Dermis microvascular lymphatic vessel endothelial cell (primary cell): ENCODE measurements around the gene POLA2. TPM values are rescaled to one million over a fixed set of nuclear protein-coding genes. Genes with fewer than 3 reads are reported as not detected.
A peak's percentile ranks its signal among the peaks of the same experiment; 100 is the strongest.
"Not testable (repeated sequence)": the region's sequence is repeated elsewhere in the genome, so short reads cannot be mapped to it uniquely, and the experiment has no call there.

ENCODE experiments used
- DNase-seq, 2 donors: peaks; one replicate each; pipeline versions ENCODE4 v3.0.0 to v3.0.0-alpha.2; 2010; ENCODE audit warnings: low read depth in 2 of 2
- total RNA-seq: library from RNA; depleted of rRNA; stranded (reverse); fragments of >200 nt; gene quantifications from 2 replicates; pipeline ENCODE4 v1.2.1, GENCODE V29; 2014

The POLA2 gene
- total RNA-seq, 1 donor from 2014 or later = 4.7 TPM

DNA sequence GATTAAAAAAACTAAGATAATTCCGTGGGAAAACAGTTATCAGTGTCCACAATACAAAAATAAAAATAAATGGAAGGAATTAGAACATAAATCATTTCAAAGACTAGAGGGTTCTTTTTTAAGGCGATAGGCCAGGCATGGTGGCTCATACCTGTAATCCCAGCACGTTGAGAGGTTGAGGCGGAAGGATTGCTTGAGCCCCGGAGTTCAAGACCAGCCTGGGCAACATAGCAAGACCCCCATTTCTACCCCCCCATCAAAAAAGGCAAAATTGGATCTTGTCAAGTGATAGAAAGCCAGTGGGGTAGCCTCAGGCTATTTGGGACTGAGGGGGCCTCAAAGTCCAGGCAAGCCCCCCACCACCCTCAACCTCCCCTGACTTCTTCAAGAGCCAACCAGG, 20.6 kb upstream of the POLA2 start:
- DNase-seq = no peak

DNA sequence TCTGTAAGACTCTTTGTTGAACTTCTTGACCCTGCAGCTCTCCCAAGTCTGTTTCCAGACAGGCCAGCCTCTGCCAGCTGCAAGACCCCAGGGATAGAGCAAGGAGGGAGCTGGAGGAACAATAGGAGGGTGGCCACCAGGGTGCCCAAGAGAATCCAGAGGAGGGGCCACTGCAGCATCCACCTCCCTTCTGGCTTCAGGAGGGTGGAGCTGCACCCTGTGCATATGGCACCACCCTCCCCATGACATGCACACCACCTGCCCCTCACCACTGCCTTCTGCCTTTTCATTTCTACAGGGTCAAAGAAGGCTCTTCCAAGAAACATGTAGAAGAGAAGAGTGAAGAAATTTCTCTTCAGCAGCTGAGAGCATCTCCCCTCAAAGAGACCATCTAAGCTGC, 20.1 kb upstream of the POLA2 start:
- no peak for DNase-seq

DNA sequence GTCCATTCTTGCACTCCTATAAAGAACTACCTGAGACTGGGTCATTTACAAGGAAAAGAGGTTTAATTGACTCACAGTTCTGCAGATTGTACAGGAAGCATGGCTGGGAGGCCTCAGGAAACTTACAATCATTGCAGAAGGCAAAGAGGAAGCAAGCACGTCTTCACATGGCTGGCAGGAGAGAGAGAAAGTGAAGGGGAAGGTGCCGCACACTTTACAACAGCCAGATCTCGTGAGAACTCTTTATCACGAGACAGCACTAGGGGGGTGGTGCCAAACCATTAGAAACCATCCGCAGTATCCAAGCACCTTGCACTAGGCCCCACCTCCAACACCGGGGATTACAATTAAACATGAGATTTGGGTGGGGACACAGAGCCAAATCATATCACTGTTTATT, 19.4 kb upstream of the POLA2 start:
- DNase-seq = no peak

DNA sequence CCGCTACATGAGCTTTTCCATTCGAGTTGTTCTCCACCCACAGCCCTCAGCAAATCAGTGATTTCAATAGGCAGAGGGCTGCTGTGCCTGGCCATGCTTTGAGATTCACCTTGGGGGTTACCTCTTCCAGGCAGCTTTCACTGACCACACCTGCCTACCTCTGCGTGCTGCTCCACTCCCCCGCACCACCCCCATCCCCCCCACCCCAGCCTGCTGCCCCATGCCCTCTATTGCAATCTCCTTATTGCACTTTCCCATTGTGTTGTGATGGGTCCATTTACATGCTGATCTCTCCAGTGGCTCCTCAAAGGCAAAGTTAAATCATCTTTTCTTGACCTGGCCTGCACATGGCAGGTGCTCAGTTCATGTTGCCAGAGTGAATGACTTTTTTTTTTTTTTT, 18.0 kb upstream of the POLA2 start:
- DNase-seq = no peak

GRCh38 chr11:65245046-65245445, 16.7 kb upstream of the POLA2 start:
- DNase-seq = not testable (repeated sequence)

- DNase-seq = no peak
These were observed 15.3 kb upstream of the POLA2 start for GRCh38 chr11:65246506-65246905.

GRCh38 chr11:65248184-65248710, 13.5 kb upstream of the POLA2 start:
- DNase-seq = peak in 1 of 2 donors; percentile 61

- no peak for DNase-seq
These were observed 10.3 kb upstream of the POLA2 start for GRCh38 chr11:65251476-65251875.

DNA sequence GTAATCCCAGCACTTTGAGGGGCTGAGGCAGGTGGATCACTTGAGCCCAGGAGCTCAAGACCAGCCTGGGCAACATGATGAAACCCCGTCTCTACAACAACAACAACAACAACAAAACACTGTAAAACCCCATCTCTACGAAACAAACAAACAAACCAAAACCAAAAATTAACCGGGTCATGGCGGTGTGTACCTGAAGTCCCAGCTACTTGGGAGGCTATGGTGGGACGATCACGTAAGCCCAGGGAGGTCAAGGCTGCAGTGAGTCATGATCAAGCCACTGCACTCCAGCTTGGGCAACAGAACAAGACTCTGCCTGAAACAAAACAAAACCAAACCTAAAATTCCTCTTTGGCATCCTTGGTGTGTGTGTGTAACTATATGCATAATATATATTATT, 7.0 kb upstream of the POLA2 start:
- no peak for DNase-seq

- no peak for DNase-seq
These were observed 2.8 kb upstream of the POLA2 start for GRCh38 chr11:65258988-65259387.

DNA sequence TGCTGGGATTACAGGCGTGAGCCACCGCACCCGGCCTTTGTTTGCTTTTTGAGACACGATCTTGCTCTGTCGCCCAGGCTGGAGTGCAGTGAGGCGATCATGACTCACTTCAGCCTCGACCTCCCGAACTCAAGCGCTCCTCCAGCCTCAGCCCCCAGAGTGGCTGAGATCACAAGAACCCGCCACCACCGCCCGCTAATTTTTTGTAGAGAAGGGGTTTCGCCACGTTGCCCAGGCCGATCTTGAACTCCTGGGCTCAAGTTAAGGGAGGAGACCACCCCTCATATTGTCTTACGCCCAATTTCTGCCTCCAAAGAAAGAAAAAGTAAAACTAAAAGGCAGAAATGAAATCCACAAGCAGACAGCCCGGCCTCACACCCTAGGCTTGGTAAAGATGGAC, 1.5 kb upstream of the POLA2 start:
- no peak for DNase-seq

- DNase-seq = no peak
These were observed 789 bp upstream of the POLA2 start for GRCh38 chr11:65260756-65261590.

- no peak for DNase-seq
These were observed 569 bp downstream of the POLA2 start for GRCh38 chr11:65262381-65262680.

DNA sequence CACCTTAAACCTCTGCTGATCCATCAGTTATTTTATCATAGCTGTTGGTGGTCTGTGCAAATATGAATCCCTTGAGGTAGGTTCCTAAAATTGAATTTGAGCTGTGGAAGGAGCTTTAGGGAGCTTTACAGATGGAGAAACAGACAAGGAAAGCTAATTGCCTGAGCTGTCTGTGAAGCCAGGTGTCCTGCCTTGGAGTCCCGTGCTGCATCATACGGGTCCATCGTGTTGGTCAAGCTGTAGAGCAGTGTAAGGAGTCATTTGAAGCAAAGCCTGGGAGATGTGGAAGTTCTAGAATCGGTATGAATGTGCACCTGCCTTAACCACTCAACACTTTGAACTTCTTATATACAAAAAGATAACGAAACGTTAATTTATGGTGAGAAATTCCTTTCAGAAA, 1.0 kb downstream of the POLA2 start:
- DNase-seq = no peak

GRCh38 chr11:65264747-65265146, 3.0 kb downstream of the POLA2 start:
- DNase-seq = not testable (repeated sequence)

DNA sequence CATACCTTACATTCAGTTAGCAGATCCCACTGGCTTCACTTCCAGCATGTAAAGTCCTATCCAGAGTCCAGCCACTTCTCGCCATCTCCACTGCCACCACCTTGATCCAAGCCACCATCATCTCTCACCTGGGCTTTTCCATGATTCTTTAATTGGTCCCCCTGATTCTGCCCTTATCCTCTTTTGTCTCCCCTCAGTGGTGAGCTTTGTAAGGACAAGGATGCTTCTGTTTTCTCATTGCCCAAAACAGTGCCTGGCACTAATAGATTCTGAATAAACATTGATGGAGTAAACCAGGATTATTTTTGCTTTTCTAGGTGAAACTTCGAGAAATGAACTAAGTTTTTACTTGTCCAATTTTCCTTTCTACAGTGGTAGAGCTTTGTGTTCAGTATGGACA, 4.4 kb downstream of the POLA2 start:
- DNase-seq = no peak

DNA sequence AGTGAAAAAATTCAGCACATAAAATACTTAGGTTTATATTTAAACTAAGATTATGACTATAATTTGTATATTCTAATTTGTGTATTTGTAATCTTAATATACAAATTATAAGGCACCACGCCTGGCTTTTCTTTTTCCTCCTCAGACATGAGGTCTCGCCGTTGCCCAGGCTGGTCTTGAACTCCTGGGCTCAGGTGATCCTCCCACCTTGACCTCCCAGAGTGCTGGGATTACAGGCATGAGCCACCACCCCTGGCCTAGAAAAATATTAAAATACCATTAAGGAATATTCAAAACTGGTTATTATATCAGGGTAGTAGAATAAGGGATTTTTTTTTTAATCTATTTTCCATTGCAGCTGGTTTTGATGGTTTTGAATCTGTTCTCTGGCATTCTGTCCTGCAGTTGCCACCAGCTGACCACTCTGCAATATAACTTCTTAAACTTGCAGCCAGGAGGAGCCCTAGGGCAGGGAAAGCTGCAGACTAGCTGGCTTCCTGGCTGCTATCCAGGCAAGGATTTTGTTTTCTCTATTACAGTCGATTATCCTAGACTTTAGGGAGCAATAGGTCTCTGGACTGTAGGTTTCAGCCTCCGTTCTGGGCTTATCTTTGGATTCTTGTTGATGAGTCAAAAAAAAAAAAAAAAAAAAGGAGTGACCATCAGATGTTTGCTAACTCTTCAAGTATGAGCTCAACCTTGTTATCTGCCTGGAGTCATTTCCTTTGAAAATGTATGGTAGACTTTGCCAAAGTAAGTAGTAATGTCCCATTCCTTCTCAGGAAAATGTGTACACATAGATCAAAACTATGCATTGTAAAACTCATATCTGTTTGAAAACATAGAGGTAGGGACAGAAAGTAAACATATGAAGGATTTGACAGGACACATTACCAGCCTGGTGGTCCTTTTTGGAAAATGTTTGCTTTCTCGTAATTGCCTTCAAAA, 13.2 kb downstream of the POLA2 start:
- peak; percentile 66 to 95 for DNase-seq

- DNase-seq = no peak
These were observed 14.1 kb downstream of the POLA2 start for GRCh38 chr11:65275906-65276305.

- DNase-seq = no peak
These were observed 16.0 kb downstream of the POLA2 start for GRCh38 chr11:65277631-65278277.

DNA sequence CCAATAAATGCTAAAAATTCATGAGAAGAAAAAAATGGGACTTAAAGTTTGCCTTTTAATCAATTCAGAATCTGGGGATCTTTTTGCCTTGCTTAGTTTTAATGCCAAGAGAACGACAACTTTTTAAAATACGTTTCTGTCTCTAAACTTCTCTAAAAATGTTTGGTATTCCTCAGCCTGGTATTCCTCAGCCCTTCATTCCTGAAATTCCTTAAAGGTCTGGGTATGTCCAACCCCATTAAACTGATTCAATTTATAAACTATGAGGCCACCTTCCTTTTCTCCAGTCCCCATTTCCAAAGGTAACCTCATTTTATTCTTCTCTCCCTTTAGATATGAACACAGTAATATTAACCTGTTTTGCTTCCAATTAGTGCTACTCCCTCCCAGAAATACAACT, 16.6 kb downstream of the POLA2 start:
- DNase-seq = no peak

DNA sequence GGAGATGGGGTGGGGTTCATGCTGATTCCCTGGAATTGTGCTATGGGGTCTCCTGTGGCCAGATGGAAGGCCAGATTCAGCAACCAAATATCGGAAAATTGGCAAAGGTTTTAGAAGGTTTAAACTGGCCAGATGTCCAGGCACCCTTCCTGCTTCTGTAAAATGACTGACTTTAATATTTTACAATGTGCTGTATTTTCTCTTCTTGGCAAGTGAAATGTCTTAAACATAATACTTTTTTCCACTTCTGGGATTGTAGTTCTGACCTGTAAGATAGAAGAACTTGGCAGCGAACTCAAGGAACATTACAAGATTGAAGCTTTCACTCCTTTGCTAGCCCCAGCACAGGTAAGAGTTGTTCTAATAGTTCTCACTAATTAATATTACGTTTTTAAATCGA, 17.5 kb downstream of the POLA2 start:
- DNase-seq = no peak
